ENCODE measurements around the gene PLA2G4E.

Gene PLA2G4E

DNA sequence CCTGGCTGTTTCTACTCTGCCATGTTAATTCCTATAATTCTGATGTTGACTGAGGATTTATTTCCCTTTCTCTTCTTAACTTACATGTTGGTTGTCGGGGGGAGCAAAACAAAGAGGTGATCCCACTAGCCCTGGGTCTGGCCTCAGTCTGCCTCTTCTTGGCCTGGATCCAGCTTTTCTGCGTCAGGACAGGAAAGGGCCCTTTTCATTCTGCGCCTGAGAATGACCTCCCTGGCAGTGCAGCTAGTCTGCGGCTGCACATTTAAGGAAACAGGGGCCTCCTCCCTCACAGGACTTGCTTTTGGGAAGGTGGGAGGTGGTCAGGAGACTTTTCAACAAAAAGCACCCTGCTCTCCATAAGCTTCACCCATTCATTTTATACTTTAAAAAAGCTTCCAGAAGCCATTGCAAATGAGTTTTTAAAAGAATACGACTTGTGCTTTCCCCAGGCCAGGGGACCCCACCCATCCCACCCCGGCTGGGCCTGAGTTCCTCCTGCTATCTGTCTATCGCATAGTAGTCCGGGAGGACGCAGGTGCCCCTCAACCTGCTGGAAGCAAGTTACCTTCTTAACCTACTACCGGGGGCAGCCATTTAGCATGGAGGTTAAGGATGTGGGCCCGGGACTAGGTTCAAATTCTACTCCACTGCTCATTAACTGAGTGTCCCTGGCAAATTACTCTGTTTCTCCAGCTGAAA, 27.2 kb downstream of the PLA2G4E start (continued):
- TF ChIP-seq, protein P1, sequence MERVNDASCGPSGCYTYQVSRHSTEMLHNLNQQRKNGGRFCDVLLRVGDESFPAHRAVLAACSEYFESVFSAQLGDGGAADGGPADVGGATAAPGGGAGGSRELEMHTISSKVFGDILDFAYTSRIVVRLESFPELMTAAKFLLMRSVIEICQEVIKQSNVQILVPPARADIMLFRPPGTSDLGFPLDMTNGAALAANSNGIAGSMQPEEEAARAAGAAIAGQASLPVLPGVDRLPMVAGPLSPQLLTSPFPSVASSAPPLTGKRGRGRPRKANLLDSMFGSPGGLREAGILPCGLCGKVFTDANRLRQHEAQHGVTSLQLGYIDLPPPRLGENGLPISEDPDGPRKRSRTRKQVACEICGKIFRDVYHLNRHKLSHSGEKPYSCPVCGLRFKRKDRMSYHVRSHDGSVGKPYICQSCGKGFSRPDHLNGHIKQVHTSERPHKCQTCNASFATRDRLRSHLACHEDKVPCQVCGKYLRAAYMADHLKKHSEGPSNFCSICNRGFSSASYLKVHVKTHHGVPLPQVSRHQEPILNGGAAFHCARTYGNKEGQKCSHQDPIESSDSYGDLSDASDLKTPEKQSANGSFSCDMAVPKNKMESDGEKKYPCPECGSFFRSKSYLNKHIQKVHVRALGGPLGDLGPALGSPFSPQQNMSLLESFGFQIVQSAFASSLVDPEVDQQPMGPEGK (CRISPR knock-in tag; IDR thresholded peaks at IDR 0.05; ENCODE audit: borderline replicate concordance), result no peak
- TF ChIP-seq TCF4 (CRISPR knock-in tag; IDR thresholded peaks at IDR 0.05; ENCODE audit: borderline replicate concordance) (no peak), ZFP3 (CRISPR knock-in tag; IDR thresholded peaks at IDR 0.05) (no peak), CSDC2 (CRISPR knock-in tag; IDR thresholded peaks at IDR 0.05) (no peak)
- TF ChIP-seq, protein P2, sequence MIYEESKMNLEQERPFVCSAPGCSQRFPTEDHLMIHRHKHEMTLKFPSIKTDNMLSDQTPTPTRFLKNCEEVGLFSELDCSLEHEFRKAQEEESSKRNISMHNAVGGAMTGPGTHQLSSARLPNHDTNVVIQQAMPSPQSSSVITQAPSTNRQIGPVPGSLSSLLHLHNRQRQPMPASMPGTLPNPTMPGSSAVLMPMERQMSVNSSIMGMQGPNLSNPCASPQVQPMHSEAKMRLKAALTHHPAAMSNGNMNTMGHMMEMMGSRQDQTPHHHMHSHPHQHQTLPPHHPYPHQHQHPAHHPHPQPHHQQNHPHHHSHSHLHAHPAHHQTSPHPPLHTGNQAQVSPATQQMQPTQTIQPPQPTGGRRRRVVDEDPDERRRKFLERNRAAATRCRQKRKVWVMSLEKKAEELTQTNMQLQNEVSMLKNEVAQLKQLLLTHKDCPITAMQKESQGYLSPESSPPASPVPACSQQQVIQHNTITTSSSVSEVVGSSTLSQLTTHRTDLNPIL (CRISPR knock-in tag; IDR thresholded peaks at IDR 0.05; ENCODE audit: low read depth), result no peak
- TF ChIP-seq, protein P3, sequence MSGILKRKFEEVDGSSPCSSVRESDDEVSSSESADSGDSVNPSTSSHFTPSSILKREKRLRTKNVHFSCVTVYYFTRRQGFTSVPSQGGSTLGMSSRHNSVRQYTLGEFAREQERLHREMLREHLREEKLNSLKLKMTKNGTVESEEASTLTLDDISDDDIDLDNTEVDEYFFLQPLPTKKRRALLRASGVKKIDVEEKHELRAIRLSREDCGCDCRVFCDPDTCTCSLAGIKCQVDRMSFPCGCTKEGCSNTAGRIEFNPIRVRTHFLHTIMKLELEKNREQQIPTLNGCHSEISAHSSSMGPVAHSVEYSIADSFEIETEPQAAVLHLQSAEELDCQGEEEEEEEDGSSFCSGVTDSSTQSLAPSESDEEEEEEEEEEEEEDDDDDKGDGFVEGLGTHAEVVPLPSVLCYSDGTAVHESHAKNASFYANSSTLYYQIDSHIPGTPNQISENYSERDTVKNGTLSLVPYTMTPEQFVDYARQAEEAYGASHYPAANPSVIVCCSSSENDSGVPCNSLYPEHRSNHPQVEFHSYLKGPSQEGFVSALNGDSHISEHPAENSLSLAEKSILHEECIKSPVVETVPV (CRISPR knock-in tag; IDR thresholded peaks at IDR 0.05), result no peak

DNA sequence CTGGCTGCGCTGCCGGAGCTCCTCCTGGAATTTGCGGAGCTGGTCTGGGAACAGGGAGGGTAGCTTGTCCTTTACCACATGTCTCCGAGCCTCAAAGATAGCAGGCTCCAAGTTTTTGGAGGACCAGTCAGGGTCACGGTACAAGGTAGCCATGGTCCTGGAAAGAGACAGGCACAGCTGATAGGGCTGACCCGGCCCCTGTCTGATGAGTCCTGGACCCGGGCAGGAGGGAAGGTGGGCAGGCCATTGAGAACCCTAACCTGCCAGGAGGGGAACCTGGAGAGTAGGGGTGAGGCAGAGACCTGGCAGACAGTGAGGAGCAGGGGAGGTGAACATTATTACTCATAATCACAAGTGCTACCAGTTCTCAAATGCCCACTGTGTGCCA, 28.0 kb downstream of the PLA2G4E start:
- ATAC-seq, result no peak

DNA sequence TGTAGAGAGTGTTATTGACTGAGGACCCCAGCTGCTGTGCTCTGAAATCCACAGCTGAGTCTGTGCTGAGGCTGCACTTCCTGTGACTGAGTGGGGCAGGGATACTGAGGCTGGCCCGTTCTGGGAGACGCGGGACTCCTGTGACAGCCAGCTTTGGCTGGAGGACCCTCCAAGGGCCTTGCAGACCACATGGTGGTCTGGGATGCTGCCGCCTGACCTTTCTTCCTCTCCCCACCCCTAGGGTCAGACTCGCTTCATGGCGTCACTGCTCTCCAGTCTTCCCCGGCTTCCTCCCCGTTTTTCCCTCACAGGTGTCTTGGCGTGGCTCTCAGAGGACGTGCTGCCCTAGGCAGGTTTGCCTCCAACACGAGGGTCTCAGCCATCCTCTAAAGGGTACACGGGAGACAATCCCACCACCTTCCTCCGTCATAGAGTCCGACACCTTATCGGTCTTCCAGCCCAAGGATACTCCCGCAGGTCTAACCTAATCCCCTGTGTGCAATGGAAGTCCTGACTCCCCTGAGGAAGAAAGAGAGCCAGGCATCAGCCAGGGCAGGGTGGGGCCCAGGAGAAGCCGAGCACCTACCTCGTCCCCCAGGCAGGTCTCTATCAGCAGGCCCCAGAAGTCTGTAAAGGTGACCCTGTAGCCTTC, 28.6 kb downstream of the PLA2G4E start:
- no peak for ATAC-seq
- TF ChIP-seq, protein P1 (CRISPR knock-in tag; IDR thresholded peaks at IDR 0.05; ENCODE audit: borderline replicate concordance), result no peak
- no peak for TF ChIP-seq RARB (CRISPR knock-in tag; IDR thresholded peaks at IDR 0.05)
- TF ChIP-seq TCF4 (CRISPR knock-in tag; IDR thresholded peaks at IDR 0.05; ENCODE audit: borderline replicate concordance), result no peak
- no peak for TF ChIP-seq ISL1 (CRISPR knock-in tag; IDR thresholded peaks at IDR 0.05)
- no peak for TF ChIP-seq OSR1 (CRISPR knock-in tag; IDR thresholded peaks at IDR 0.05)
- TF ChIP-seq CSDC2 (CRISPR knock-in tag; IDR thresholded peaks at IDR 0.05), result no peak
- no peak for TF ChIP-seq ESRRG (CRISPR knock-in tag; IDR thresholded peaks at IDR 0.05)
- no peak for TF ChIP-seq TOX (CRISPR knock-in tag; IDR thresholded peaks at IDR 0.05; ENCODE audit: borderline replicate concordance)
- TF ChIP-seq ZNF70 (CRISPR knock-in tag; IDR thresholded peaks at IDR 0.05), result no peak
- TF ChIP-seq, protein P2 (CRISPR knock-in tag; IDR thresholded peaks at IDR 0.05; ENCODE audit: low read depth), result no peak
- no peak for TF ChIP-seq SNAI2 (CRISPR knock-in tag; IDR thresholded peaks at IDR 0.05)
- TF ChIP-seq, protein P4, sequence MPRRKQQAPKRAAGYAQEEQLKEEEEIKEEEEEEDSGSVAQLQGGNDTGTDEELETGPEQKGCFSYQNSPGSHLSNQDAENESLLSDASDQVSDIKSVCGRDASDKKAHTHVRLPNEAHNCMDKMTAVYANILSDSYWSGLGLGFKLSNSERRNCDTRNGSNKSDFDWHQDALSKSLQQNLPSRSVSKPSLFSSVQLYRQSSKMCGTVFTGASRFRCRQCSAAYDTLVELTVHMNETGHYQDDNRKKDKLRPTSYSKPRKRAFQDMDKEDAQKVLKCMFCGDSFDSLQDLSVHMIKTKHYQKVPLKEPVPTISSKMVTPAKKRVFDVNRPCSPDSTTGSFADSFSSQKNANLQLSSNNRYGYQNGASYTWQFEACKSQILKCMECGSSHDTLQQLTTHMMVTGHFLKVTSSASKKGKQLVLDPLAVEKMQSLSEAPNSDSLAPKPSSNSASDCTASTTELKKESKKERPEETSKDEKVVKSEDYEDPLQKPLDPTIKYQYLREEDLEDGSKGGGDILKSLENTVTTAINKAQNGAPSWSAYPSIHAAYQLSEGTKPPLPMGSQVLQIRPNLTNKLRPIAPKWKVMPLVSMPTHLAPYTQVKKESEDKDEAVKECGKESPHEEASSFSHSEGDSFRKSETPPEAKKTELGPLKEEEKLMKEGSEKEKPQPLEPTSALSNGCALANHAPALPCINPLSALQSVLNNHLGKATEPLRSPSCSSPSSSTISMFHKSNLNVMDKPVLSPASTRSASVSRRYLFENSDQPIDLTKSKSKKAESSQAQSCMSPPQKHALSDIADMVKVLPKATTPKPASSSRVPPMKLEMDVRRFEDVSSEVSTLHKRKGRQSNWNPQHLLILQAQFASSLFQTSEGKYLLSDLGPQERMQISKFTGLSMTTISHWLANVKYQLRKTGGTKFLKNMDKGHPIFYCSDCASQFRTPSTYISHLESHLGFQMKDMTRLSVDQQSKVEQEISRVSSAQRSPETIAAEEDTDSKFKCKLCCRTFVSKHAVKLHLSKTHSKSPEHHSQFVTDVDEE (CRISPR knock-in tag; IDR thresholded peaks at IDR 0.05), result no peak
- TF ChIP-seq ZFP3 (CRISPR knock-in tag; IDR thresholded peaks at IDR 0.05), result no peak
- TF ChIP-seq ZC3H10 (CRISPR knock-in tag; IDR thresholded peaks at IDR 0.05), result no peak
- no peak for TF ChIP-seq ZFP30 (CRISPR knock-in tag; IDR thresholded peaks at IDR 0.05)
- no peak for TF ChIP-seq ZNF565 (CRISPR knock-in tag; conservative IDR thresholded peaks at IDR 0.05; ENCODE audit: low read depth)
- no peak for TF ChIP-seq PPARA (CRISPR knock-in tag; IDR thresholded peaks at IDR 0.05; ENCODE audit: borderline replicate concordance)
- no peak for TF ChIP-seq BACH2 (CRISPR knock-in tag; IDR thresholded peaks at IDR 0.05; ENCODE audit: borderline replicate concordance)
- TF ChIP-seq, protein P5, sequence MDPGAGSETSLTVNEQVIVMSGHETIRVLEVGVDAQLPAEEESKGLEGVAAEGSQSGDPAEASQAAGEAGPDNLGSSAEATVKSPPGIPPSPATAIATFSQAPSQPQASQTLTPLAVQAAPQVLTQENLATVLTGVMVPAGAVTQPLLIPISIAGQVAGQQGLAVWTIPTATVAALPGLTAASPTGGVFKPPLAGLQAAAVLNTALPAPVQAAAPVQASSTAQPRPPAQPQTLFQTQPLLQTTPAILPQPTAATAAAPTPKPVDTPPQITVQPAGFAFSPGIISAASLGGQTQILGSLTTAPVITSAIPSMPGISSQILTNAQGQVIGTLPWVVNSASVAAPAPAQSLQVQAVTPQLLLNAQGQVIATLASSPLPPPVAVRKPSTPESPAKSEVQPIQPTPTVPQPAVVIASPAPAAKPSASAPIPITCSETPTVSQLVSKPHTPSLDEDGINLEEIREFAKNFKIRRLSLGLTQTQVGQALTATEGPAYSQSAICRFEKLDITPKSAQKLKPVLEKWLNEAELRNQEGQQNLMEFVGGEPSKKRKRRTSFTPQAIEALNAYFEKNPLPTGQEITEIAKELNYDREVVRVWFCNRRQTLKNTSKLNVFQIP (CRISPR knock-in tag; IDR thresholded peaks at IDR 0.05; ENCODE audit: borderline replicate concordance, low read depth), result no peak
- TF ChIP-seq GLIS3 (CRISPR knock-in tag; IDR thresholded peaks at IDR 0.05), result no peak

More for the DNA sequence above, 28.0 kb downstream of the PLA2G4E start:
- TF ChIP-seq PPARA (CRISPR knock-in tag; IDR thresholded peaks at IDR 0.05; ENCODE audit: borderline replicate concordance), result no peak
